C4-2B (cell line): ENCODE results near the gene PIH1D1.

Experiments
- CTCF ChIP-seq: fragments of 450-650 bp; conservative IDR thresholded peaks from 2 replicates; pipeline ENCODE4 v1.5.1; 2017; ENCODE audit warnings: mild to moderate bottlenecking
- ZFX ChIP-seq: fragments of 450-650 bp; IDR thresholded peaks from 2 replicates; pipeline ENCODE4 v1.6.1; 2017

DNA sequence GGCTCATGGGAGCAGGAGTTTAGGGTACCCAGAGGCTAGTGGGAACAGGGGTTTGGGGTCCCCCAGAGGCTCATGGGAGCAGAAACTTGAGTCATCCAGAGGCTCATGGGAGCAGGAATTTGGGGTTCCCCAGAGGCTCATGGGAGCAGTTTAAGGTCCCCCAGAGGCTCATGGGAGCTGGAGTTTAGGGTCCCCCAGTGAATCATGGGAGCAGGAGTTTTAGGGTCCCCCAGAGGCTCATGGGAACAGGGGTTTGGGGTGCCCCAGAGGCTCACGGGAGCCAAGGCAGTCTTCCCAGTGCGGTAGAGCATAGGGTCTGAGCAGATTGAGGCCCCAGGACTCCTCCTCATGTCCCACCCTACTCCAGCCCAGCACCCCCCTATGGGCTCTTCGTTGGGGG is 13.8 kb upstream of the PIH1D1 start:
- TF ChIP-seq CTCF (no peak), ZFX (no peak)
